Epithelial cell of esophagus (primary cell): Measurements from ENCODE around the gene TNRC6A.

Experiments
- DNase-seq: peaks from one replicate; pipeline ENCODE4 v3.0.0; 2010; ENCODE audit warnings: low read depth
- H3K4me3 ChIP-seq: 2 replicates; pipeline ENCODE4 v1.5.1; 2011; ENCODE audit warnings: mild to moderate bottlenecking, low read length, control low read depth
- TF ChIP-seq, protein P1 (sequence below): IDR thresholded peaks from 2 replicates; pipeline ENCODE4 v1.5.1; 2011; ENCODE audit warnings: low read depth, mild to moderate bottlenecking, low read length, control low read depth, inconsistent platforms; ENCODE audit not compliant: insufficient read depth; ENCODE audit errors: missing control alignments

TNRC6A gene

DNA sequence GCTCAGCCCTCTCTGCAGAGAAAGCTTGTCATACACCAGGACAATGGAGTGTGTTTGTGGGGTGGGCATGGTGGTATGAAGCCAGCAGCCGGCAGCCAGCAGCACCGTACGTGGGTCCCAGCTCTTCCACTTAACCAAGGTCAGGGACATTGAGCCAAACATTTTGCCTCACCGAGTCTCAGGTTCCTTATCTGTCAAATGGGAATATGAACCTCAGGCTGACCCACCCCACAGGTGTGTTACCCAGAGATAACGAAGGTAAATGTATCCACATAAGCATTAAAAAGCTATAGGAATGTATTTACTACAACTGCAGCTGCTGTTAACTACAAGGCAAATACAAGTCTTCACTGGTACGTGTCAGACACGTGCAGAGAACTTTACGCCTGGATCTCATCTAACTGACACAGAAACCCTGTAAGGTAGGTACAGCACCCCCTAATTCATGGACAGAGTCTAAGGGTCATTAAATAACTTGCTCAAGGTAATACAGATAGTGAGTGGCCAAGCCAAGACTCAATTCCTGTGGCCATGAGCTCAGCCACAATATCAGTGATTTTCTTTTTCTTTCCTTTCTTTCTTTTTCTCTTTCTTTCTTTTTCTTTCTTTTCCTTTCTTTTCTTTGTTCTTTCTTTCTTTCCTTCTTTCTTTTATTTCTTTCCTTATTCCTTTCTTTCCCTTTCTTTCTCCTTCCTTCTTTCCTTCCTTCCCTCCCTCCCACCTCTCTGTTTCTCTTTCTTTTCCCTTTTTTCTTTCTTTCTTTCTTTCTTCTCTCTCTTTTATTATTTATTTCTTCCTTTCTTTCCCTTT is 117.3 kb downstream of the TNRC6A start:
- no peak for DNase-seq
- H3K4me3 ChIP-seq: no peak overlapping the region
- TF ChIP-seq, protein P1, sequence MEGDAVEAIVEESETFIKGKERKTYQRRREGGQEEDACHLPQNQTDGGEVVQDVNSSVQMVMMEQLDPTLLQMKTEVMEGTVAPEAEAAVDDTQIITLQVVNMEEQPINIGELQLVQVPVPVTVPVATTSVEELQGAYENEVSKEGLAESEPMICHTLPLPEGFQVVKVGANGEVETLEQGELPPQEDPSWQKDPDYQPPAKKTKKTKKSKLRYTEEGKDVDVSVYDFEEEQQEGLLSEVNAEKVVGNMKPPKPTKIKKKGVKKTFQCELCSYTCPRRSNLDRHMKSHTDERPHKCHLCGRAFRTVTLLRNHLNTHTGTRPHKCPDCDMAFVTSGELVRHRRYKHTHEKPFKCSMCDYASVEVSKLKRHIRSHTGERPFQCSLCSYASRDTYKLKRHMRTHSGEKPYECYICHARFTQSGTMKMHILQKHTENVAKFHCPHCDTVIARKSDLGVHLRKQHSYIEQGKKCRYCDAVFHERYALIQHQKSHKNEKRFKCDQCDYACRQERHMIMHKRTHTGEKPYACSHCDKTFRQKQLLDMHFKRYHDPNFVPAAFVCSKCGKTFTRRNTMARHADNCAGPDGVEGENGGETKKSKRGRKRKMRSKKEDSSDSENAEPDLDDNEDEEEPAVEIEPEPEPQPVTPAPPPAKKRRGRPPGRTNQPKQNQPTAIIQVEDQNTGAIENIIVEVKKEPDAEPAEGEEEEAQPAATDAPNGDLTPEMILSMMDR: no peak

DNA sequence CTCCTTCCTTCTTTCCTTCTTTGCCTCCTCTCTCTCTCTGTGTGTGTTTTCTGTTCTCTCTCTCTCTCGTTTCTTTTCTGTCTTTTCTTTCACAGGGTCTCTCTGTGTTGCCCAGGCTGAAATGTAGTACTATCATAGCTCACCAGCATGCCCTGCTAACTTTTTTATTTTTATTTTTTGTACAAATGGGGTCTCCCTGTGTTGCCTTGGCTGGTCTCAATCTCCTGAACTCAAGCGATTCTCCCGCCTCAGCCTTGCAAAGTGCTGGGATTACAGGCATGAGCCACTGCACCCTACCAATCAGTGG is 117.9 kb downstream of the TNRC6A start:
- no peak overlapping the region for H3K4me3 ChIP-seq
- TF ChIP-seq, protein P1: no peak
- DNase-seq: no peak

DNA sequence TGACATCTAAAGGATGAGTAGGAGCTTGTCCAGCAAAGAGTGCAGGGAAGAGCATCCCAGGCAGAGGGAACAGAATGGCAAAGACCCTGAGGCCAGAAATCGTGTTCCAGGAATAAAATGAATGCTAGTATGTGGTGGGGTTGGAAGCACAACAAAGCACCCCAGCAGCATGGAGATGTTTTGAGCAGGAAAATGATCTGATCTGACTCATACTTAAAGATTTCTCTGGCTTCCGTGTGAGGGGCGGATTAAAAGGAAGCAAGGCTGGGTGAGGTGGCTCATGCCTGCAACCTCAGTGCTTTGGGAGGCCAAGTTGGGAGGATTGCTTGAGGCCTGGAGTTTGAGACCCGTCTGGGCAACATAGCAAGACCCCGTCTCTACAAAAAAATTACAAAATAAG is 118.6 kb downstream of the TNRC6A start:
- TF ChIP-seq, protein P1: no peak
- peak; percentile 71 for DNase-seq

DNA sequence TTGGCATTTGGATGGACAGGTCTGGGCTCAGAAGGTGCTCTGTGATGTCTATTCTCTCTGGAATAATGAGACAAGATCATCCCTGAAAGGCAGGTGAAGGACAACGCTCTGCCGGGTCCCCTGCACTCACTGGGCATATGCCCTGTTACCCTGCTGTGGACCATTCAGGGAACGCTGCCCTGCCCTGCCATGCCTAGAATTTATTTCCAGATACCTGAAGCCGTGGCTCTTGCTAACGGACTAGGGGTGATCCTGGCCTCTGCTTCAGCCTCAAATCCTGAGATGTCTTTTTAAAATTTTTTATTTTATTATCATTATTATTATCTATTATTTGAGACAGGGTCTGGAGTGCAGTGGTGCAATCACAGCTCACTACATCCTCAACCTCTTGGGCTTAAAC is 120.2 kb downstream of the TNRC6A start:
- H3K4me3 ChIP-seq: no peak overlapping the region
- TF ChIP-seq, protein P1: no peak

More for the DNA sequence above, 118.6 kb downstream of the TNRC6A start:
- no peak overlapping the region for H3K4me3 ChIP-seq

DNA sequence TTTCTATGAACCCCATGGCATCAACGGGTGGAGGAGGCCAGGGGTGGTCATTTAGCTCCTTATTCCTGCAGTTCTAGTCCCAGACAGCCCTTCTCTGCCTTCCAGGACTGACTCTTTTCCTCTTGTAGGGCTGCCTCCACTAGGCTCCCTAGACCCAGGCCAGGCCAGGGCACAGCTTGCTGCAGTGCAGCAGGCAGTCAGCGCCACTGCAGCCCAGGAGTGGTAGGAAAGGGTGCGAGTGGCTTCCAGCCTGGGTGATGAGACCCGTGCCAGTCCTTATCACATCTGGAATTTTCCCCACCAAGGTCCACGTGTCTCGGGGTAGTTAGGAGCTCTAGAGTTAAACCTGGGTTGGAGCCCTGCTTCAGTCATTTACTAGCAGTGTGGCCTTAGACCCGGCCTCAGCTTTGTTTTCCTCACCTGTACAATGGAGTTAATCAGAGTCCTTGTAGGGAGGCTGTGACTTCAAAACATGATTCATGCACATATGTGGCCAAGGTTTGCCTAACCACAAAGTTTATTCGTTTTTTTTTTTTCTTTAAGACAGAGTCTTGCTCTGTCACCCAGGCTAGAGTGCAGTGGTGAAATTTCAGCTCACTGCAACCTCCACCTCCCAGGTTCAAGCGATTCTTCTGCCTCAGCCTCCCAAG is 121.0 kb downstream of the TNRC6A start:
- TF ChIP-seq, protein P1: no peak
- DNase-seq: peak; percentile 78
- H3K4me3 ChIP-seq: no peak overlapping the region

More for the DNA sequence above, 120.2 kb downstream of the TNRC6A start:
- no peak for DNase-seq

DNA sequence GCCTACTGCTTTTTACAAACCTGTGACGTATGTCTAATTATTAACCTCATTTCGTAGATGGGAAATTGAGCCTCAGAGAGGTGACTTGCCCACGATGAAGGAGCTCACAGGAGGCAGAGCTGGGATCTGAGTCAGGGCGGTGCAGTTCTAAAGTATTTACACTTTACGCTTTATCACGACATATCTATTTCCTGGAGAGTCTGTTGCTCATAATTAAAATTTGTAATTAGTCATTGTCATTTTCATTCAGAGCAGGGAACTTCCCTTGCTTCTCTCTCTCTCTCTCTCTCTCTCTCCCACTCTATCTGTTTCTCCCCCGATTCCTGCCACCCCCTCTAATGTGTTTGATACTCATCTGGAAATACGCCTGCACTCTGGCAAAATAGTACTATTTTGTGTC is 122.2 kb downstream of the TNRC6A start:
- TF ChIP-seq, protein P1: no peak
- DNase-seq: peak; percentile 84
- no peak overlapping the region for H3K4me3 ChIP-seq
